Heart left ventricle (tissue), 13 donors: Measurements from ENCODE around the gene CHST9.

Source experiments
- CTCF ChIP-seq, 12 donors: fragments of 200-600 bp; sonication (generic) in 4 of 12; IDR thresholded peaks; one replicate each; pipeline versions ENCODE4 v1.5.0 to v1.8.0; 2018 to 2022; ENCODE audit warnings: antibody characterized with exemption in 12 of 12, mild to moderate bottlenecking in 5 of 12
- POLR2A ChIP-seq, 2 donors: fragments of 450-650 bp; IDR thresholded peaks; one replicate each; pipeline ENCODE4 v1.6.1; 2017; ENCODE audit warnings: antibody characterized with exemption in 2 of 2, mild to moderate bottlenecking in 2 of 2, moderate library complexity in 2 of 2
- donor health status: ischemic (EF 13 %, LVEDD 7.1; RV severe dilation, severe dysfunction).
- donor health status: DM: no; HTN: yes; CAD: no.
- donor health status: DM: no; HTN: no; CAD: no.
- donor health status: ischemic (EF 25% LVEDD 6.9; RV normal size, moderate dysfunction).
- donor health status: ischemic (EF 25% LVEDD 5.7; RV mildly dilated, moderate dysfunction).
- donor health status: ischemic (EF 35%, LVEDD 5.7; RV mildly dilated, moderate dysfunction).
- donor health status: nonischemic (EF 11% LVEDD 7.7; RV severe dilation, severe dysfunction).
- donor health status: DM: yes; HTN: yes; CAD: no.
- donor health status: PGD.
- donor health status: ischemic (EF 29% LVEDD 5.4; RV normal size, mild dysfunction).
- donor health status: nonischemic (EF 23%, LVEDD 6.1; RV moderate dilation, normal function).

- TF ChIP-seq POLR2A (IDR thresholded peaks at IDR 0.05) = no peak
- no peak for TF ChIP-seq CTCF (IDR thresholded peaks at IDR 0.05)
These were observed 254.5 kb downstream of the CHST9 start for GRCh38 chr18:26930630-26931029.
